Activated effector memory CD4-positive, alpha-beta T cell treated with Interleukin-2 at 50 U/mL for 16 hours (primary cell): ENCODE measurements around the gene ELMO1.

ENCODE experiments used
- DNase-seq: peaks from one replicate; pipeline ENCODE4 v3.0.0-alpha.2; 2020

ELMO1 gene

GRCh38 chr7:37405603-37406122, 43.0 kb downstream of the ELMO1 start:
- DNase-seq: no peak

GRCh38 chr7:37405128-37405527, 43.5 kb downstream of the ELMO1 start:
- no peak for DNase-seq

GRCh38 chr7:37399876-37400421, 48.7 kb downstream of the ELMO1 start:
- no peak for DNase-seq

GRCh38 chr7:37398403-37398802, 50.3 kb downstream of the ELMO1 start:
- DNase-seq: no peak

- DNase-seq: no peak
Observed at GRCh38 chr7:37395618-37396259, 52.9 kb downstream of the ELMO1 start.

- no peak for DNase-seq
Observed at GRCh38 chr7:37394158-37394557, 54.5 kb downstream of the ELMO1 start.

- no peak for DNase-seq
Observed at GRCh38 chr7:37393476-37393875, 55.2 kb downstream of the ELMO1 start.

GRCh38 chr7:37392673-37393017, 56.0 kb downstream of the ELMO1 start:
- no peak for DNase-seq

- no peak for DNase-seq
Observed at GRCh38 chr7:37391791-37392672, 56.6 kb downstream of the ELMO1 start.

- no peak for DNase-seq
Observed at GRCh38 chr7:37390114-37390513, 58.5 kb downstream of the ELMO1 start.

- DNase-seq: no peak
Observed at GRCh38 chr7:37388811-37389210, 59.9 kb downstream of the ELMO1 start.

GRCh38 chr7:37385787-37386186, 62.9 kb downstream of the ELMO1 start:
- no peak for DNase-seq

GRCh38 chr7:37382546-37383088, 66.0 kb downstream of the ELMO1 start:
- DNase-seq: no peak

GRCh38 chr7:37380831-37381230, 67.8 kb downstream of the ELMO1 start:
- DNase-seq: no peak

GRCh38 chr7:37379546-37380277, 69.0 kb downstream of the ELMO1 start:
- no peak for DNase-seq

- no peak for DNase-seq
Observed at GRCh38 chr7:37377231-37377630, 71.4 kb downstream of the ELMO1 start.

- DNase-seq: no peak
Observed at GRCh38 chr7:37376386-37376785, 72.3 kb downstream of the ELMO1 start.

GRCh38 chr7:37372750-37373149, 75.9 kb downstream of the ELMO1 start:
- DNase-seq: no peak

- DNase-seq: no peak
Observed at GRCh38 chr7:37371755-37372154, 76.9 kb downstream of the ELMO1 start.

GRCh38 chr7:37369906-37370305, 78.8 kb downstream of the ELMO1 start:
- DNase-seq: no peak

GRCh38 chr7:37368540-37368939, 80.1 kb downstream of the ELMO1 start:
- no peak for DNase-seq

GRCh38 chr7:37367010-37367409, 81.7 kb downstream of the ELMO1 start:
- no peak for DNase-seq

GRCh38 chr7:37366445-37366844, 82.2 kb downstream of the ELMO1 start:
- no peak for DNase-seq
